Measurements from ENCODE around the gene HS3ST6.
"Not testable (repeated sequence)": the region's sequence is repeated elsewhere in the genome, so short reads cannot be mapped to it uniquely, and the experiment has no call there.

The HS3ST6 gene

GRCh38 chr16:1877804-1878203, 40.4 kb downstream of the HS3ST6 start:
- no peak for DNase-seq (ENCODE audit: low spot score)

- DNase-seq (ENCODE audit: low spot score), result no peak
These were observed 41.1 kb downstream of the HS3ST6 start for GRCh38 chr16:1877089-1877488.

GRCh38 chr16:1876468-1876867, 41.7 kb downstream of the HS3ST6 start:
- no peak for DNase-seq (ENCODE audit: low spot score)

GRCh38 chr16:1876066-1876465, 42.1 kb downstream of the HS3ST6 start:
- not testable (repeated sequence) for DNase-seq (ENCODE audit: low spot score)

GRCh38 chr16:1874854-1875253, 43.4 kb downstream of the HS3ST6 start:
- no peak for DNase-seq (ENCODE audit: low spot score)

- no peak for DNase-seq (ENCODE audit: low spot score)
These were observed 46.1 kb downstream of the HS3ST6 start, which contains the start of gene MEIOB for GRCh38 chr16:1871974-1872635. Gene MEIOB (minus strand): TSS chr16:1872164. CDS start chr16:1868175, 3,989 bp downstream.

- DNase-seq (ENCODE audit: low spot score), result no peak
These were observed 47.7 kb downstream of the HS3ST6 start for GRCh38 chr16:1870365-1871082.

- no peak for DNase-seq (ENCODE audit: low spot score)
These were observed 52.1 kb downstream of the HS3ST6 start for GRCh38 chr16:1865902-1866690.

GRCh38 chr16:1863681-1864460, 54.3 kb downstream of the HS3ST6 start:
- DNase-seq (ENCODE audit: low spot score), result peak; percentile 15

- no peak for DNase-seq (ENCODE audit: low spot score)
These were observed 55.8 kb downstream of the HS3ST6 start for GRCh38 chr16:1862394-1862793.

GRCh38 chr16:1861730-1862129, 56.5 kb downstream of the HS3ST6 start:
- no peak for DNase-seq (ENCODE audit: low spot score)
